ENCODE results near the gene ZFC3H1.

GRCh38 chr12:71710276-71711125, 46.9 kb upstream of the ZFC3H1 start:
- TF ChIP-seq CTCF (IDR thresholded peaks at IDR 0.05; ENCODE audit: low read depth, low read length, poor library complexity, severe bottlenecking) = no peak
- TF ChIP-seq EZH2phosphoT487 (IDR thresholded peaks at IDR 0.05; ENCODE audit: borderline replicate concordance, low read length) = no peak
